ENCODE measurements around the gene EGFLAM. TPM values are rescaled to one million over a fixed set of nuclear protein-coding genes. Genes with fewer than 3 reads are reported as not detected.
A peak's percentile ranks its signal among the peaks of the same experiment; 100 is the strongest.

Gene EGFLAM
- total RNA-seq, 1 donor from 2014 or later: 0.69 TPM

- no peaks in the 10 kb centered on the region for H3K36me3 Mint-ChIP-seq (ENCODE audit: insufficient read depth)
- no peak for DNase-seq (ENCODE audit: low spot score, unreplicated experiment)
- H3K27ac Mint-ChIP-seq: no peak overlapping the region
- H3K4me1 Mint-ChIP-seq (ENCODE audit: low read depth): no peaks in the 10 kb centered on the region
- no peak for TF ChIP-seq CTCF (IDR thresholded peaks at IDR 0.05; ENCODE audit: unreplicated experiment)
- peaks cover under 1% of the 10 kb centered on the region for H3K9me3 Mint-ChIP-seq (ENCODE audit: low read depth)
- no peak overlapping the region for H3K4me3 Mint-ChIP-seq (ENCODE audit: low read depth)
- H3K27me3 Mint-ChIP-seq: peaks cover 7% of the 10 kb centered on the region
Measured at GRCh38 chr5:38226091-38226490, 32.3 kb upstream of the EGFLAM start.

DNA sequence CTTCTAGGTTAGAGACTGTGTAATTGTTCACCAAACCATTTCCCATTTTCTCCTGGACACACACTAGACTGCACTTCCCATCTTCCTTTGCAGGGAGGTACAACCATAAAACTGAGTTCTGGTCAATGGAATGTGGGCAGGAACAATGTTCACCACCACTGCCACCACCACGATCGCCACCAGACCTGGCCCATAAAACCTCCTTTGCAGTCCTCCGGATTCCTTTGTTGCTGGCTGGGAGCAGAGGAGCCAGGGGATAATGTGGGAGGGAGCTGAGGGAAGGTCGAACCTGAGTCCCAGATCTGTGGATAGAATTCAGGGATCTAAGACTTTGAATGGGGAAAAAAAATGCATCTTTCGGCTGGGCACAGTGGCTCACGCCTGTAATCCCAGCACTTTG, 29.4 kb upstream of the EGFLAM start:
- Mint-ChIP-seq H3K4me3 (ENCODE audit: low read depth) (no peak overlapping the region), H3K36me3 (ENCODE audit: insufficient read depth) (no peaks in the 10 kb centered on the region), H3K4me1 (ENCODE audit: low read depth) (no peaks in the 10 kb centered on the region), H3K9me3 (ENCODE audit: low read depth) (peaks cover under 1% of the 10 kb centered on the region), H3K27ac (no peak overlapping the region), H3K27me3 (peaks cover 11% of the 10 kb centered on the region)
- TF ChIP-seq CTCF (IDR thresholded peaks at IDR 0.05; ENCODE audit: unreplicated experiment): no peak
- no peak for DNase-seq (ENCODE audit: low spot score, unreplicated experiment)

DNA sequence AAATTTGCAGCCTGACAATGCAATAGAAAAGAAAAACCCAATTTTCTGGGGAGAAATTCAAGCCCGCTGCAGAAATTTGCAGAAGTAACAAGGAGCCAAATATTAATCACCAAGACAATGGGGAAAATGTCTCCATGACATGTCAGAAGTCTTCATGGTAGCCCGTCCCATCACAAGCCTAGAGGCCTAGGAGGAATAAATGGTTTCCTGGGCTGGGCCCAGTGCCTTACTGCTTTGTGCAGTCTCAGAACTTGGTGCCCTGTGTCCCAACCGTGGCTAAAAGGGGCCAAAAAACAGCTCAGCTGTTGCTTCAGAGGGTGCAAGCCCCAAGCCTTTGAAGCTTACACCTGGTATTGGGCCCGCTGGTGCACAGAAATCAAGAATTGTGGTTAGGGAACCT, 23.6 kb upstream of the EGFLAM start:
- H3K4me3 Mint-ChIP-seq (ENCODE audit: low read depth): no peak overlapping the region
- peaks cover 14% of the 10 kb centered on the region for H3K9me3 Mint-ChIP-seq (ENCODE audit: low read depth)
- no peak overlapping the region for H3K27ac Mint-ChIP-seq
- H3K4me1 Mint-ChIP-seq (ENCODE audit: low read depth): peaks cover 3% of the 10 kb centered on the region
- TF ChIP-seq CTCF (IDR thresholded peaks at IDR 0.05; ENCODE audit: unreplicated experiment): no peak
- peaks cover 6% of the 10 kb centered on the region for H3K36me3 Mint-ChIP-seq (ENCODE audit: insufficient read depth)
- peaks cover 9% of the 10 kb centered on the region for H3K27me3 Mint-ChIP-seq
- DNase-seq (ENCODE audit: low spot score, unreplicated experiment): no peak

- TF ChIP-seq CTCF (IDR thresholded peaks at IDR 0.05; ENCODE audit: unreplicated experiment): no peak
- H3K4me3 Mint-ChIP-seq (ENCODE audit: low read depth): no peak overlapping the region
- peaks cover 19% of the 10 kb centered on the region for H3K4me1 Mint-ChIP-seq (ENCODE audit: low read depth)
- peaks cover 6% of the 10 kb centered on the region for H3K36me3 Mint-ChIP-seq (ENCODE audit: insufficient read depth)
- H3K9me3 Mint-ChIP-seq (ENCODE audit: low read depth): peaks cover 14% of the 10 kb centered on the region
- peaks cover 13% of the 10 kb centered on the region for H3K27me3 Mint-ChIP-seq
- H3K27ac Mint-ChIP-seq: peak overlapping the region; percentile 4
- DNase-seq (ENCODE audit: low spot score, unreplicated experiment): no peak
Measured at GRCh38 chr5:38237681-38238080, 20.7 kb upstream of the EGFLAM start.

- H3K36me3 Mint-ChIP-seq (ENCODE audit: insufficient read depth): peaks cover 4% of the 10 kb centered on the region
- peaks cover 6% of the 10 kb centered on the region for H3K9me3 Mint-ChIP-seq (ENCODE audit: low read depth)
- H3K27ac Mint-ChIP-seq: no peak overlapping the region
- H3K27me3 Mint-ChIP-seq: peaks cover 23% of the 10 kb centered on the region
- H3K4me1 Mint-ChIP-seq (ENCODE audit: low read depth): peaks cover 22% of the 10 kb centered on the region
- no peak for TF ChIP-seq CTCF (IDR thresholded peaks at IDR 0.05; ENCODE audit: unreplicated experiment)
- no peak overlapping the region for H3K4me3 Mint-ChIP-seq (ENCODE audit: low read depth)
- no peak for DNase-seq (ENCODE audit: low spot score, unreplicated experiment)
Measured at GRCh38 chr5:38240212-38240611, 18.1 kb upstream of the EGFLAM start.
